ENCODE measurements around the gene ATP10B. TPM values are rescaled to one million over a fixed set of nuclear protein-coding genes. Genes with fewer than 3 reads are reported as not detected.

ATP10B gene
- total RNA-seq, 6 experiments from 2014 or later = not detected

- H3K9me3 Mint-ChIP-seq = peaks cover 9% of the 10 kb centered on the region
- no peak for DNase-seq
Measured at GRCh38 chr5:160616712-160617497, 235.1 kb downstream of the ATP10B start.

GRCh38 chr5:160614136-160614535 lies 237.9 kb downstream of the ATP10B start:
- Mint-ChIP-seq H3K4me3 (no peak overlapping the region), H3K9me3 (peaks cover 4% of the 10 kb centered on the region), H3K36me3 (ENCODE audit: low read depth) (no peaks in the 10 kb centered on the region), H3K4me1 (ENCODE audit: low read depth) (no peaks in the 10 kb centered on the region), H3K27me3 (ENCODE audit: insufficient read depth) (peaks cover 4% of the 10 kb centered on the region), H3K27ac (no peak overlapping the region)
- no peak for TF ChIP-seq CTCF (IDR thresholded peaks at IDR 0.05)
- DNase-seq = no peak

More at GRCh38 chr5:160616712-160617497, 235.1 kb downstream of the ATP10B start:
- Mint-ChIP-seq H3K36me3 (ENCODE audit: low read depth) (no peaks in the 10 kb centered on the region), H3K4me3 (no peak overlapping the region), H3K27me3 (ENCODE audit: insufficient read depth) (peaks cover 3% of the 10 kb centered on the region), H3K4me1 (ENCODE audit: low read depth) (no peaks in the 10 kb centered on the region), H3K27ac (no peak overlapping the region)
- TF ChIP-seq CTCF (IDR thresholded peaks at IDR 0.05) = no peak

- no peak for TF ChIP-seq CTCF (IDR thresholded peaks at IDR 0.05)
- no peak overlapping the region for H3K27ac Mint-ChIP-seq
- no peak overlapping the region for H3K4me3 Mint-ChIP-seq
- no peaks in the 10 kb centered on the region for H3K27me3 Mint-ChIP-seq (ENCODE audit: insufficient read depth)
- no peaks in the 10 kb centered on the region for H3K4me1 Mint-ChIP-seq (ENCODE audit: low read depth)
- H3K9me3 Mint-ChIP-seq = peaks cover 6% of the 10 kb centered on the region; the same call in 1 of the 2 replicates
- H3K36me3 Mint-ChIP-seq (ENCODE audit: low read depth) = no peaks in the 10 kb centered on the region
- DNase-seq = no peak
Measured at GRCh38 chr5:160605266-160605665, 246.7 kb downstream of the ATP10B start.

GRCh38 chr5:160604484-160604883 lies 247.5 kb downstream of the ATP10B start:
- Mint-ChIP-seq H3K9me3 (peaks cover 6% of the 10 kb centered on the region; the same call in 1 of the 2 replicates), H3K27me3 (ENCODE audit: insufficient read depth) (no peaks in the 10 kb centered on the region), H3K27ac (no peak overlapping the region), H3K4me3 (no peak overlapping the region), H3K4me1 (ENCODE audit: low read depth) (no peaks in the 10 kb centered on the region), H3K36me3 (ENCODE audit: low read depth) (no peaks in the 10 kb centered on the region)
- no peak for TF ChIP-seq CTCF (IDR thresholded peaks at IDR 0.05)
- no peak for DNase-seq

GRCh38 chr5:160602744-160603143 lies 249.3 kb downstream of the ATP10B start:
- Mint-ChIP-seq H3K4me1 (ENCODE audit: low read depth) (no peaks in the 10 kb centered on the region), H3K4me3 (no peak overlapping the region), H3K36me3 (ENCODE audit: low read depth) (no peaks in the 10 kb centered on the region), H3K9me3 (peaks cover 6% of the 10 kb centered on the region; the same call in 1 of the 2 replicates), H3K27me3 (ENCODE audit: insufficient read depth) (no peaks in the 10 kb centered on the region; the same call in 1 of the 2 replicates), H3K27ac (no peak overlapping the region)
- DNase-seq = no peak
- TF ChIP-seq CTCF (IDR thresholded peaks at IDR 0.05) = no peak

All from HFFc6 (cell line).